Neural cell (in vitro differentiated cells): ENCODE measurements around the gene ALDH16A1.

ENCODE experiments used
- EP300 ChIP-seq: fragments of 450-650 bp; conservative IDR thresholded peaks from 2 replicates; pipeline ENCODE4 v1.6.1; 2014; ENCODE audit warnings: antibody characterized with exemption, mild to moderate bottlenecking, moderate library complexity; ENCODE audit not compliant: poor library complexity, severe bottlenecking
- EZH2 ChIP-seq: fragments of 200-600, 300-800 bp; shearing (Covaris generic), sonication (generic); IDR thresholded peaks from 2 replicates; pipeline ENCODE4 v1.6.1; 2014; ENCODE audit warnings: antibody characterized with exemption, low read length, borderline replicate concordance, mild to moderate bottlenecking; ENCODE audit not compliant: insufficient read depth, poor library complexity, severe bottlenecking
- POLR2AphosphoS5 ChIP-seq: IDR thresholded peaks from 2 replicates; pipeline ENCODE4 v1.6.1; 2012
- RAD21 ChIP-seq: fragments of 450-650 bp; conservative IDR thresholded peaks from 2 replicates; pipeline ENCODE4 v1.6.1; 2014; ENCODE audit warnings: antibody characterized with exemption, mild to moderate bottlenecking, moderate library complexity
- TAF1 ChIP-seq: IDR thresholded peaks from 2 replicates; pipeline ENCODE4 v1.6.1; 2012; ENCODE audit warnings: low read depth
- TF ChIP-seq, protein P1 (sequence below): fragments of 450-650 bp; IDR thresholded peaks from 2 replicates; pipeline ENCODE4 v1.5.1; 2014; ENCODE audit warnings: antibody characterized with exemption, mild to moderate bottlenecking, moderate library complexity; ENCODE audit not compliant: poor library complexity, severe bottlenecking
- TF ChIP-seq, protein P2 (sequence below): IDR thresholded peaks from 2 replicates; pipeline ENCODE4 v1.6.1; 2012; ENCODE audit warnings: borderline replicate concordance

DNA sequence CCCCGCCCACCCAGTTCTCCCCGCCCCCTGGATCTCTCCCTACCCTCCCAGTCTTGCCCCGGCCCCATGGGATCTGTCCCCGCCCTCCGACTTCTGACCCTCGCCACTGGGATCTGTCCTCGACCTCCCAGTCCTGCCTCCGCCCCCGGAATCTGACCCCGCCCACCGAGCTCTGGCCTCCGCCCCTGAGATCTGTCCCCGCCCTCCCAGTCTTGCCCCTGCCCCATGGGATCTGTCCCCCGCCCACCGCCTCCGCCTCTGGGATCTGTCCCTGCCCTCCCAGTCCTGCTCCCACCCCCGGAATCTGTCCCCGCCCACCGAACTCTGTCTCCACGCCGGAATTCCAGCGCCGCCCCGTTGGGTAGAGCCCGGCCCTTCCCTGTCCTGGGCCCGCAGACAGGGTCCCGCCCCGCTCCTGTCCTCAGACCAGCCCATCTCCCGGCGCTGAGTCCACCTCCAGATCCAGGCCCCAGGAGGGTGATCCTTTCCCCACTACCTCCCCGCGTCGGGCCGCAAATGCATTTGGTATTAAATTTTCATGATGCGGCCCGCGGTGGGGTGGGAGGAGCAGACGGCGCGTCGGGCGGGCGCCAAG, 10.2 kb upstream of the ALDH16A1 start:
- TF ChIP-seq EZH2 (no peak), TAF1 (no peak), RAD21 (no peak), POLR2AphosphoS5 (no peak), EP300 (no peak)
- TF ChIP-seq, protein P1, sequence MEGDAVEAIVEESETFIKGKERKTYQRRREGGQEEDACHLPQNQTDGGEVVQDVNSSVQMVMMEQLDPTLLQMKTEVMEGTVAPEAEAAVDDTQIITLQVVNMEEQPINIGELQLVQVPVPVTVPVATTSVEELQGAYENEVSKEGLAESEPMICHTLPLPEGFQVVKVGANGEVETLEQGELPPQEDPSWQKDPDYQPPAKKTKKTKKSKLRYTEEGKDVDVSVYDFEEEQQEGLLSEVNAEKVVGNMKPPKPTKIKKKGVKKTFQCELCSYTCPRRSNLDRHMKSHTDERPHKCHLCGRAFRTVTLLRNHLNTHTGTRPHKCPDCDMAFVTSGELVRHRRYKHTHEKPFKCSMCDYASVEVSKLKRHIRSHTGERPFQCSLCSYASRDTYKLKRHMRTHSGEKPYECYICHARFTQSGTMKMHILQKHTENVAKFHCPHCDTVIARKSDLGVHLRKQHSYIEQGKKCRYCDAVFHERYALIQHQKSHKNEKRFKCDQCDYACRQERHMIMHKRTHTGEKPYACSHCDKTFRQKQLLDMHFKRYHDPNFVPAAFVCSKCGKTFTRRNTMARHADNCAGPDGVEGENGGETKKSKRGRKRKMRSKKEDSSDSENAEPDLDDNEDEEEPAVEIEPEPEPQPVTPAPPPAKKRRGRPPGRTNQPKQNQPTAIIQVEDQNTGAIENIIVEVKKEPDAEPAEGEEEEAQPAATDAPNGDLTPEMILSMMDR: no peak
- TF ChIP-seq, protein P2, sequence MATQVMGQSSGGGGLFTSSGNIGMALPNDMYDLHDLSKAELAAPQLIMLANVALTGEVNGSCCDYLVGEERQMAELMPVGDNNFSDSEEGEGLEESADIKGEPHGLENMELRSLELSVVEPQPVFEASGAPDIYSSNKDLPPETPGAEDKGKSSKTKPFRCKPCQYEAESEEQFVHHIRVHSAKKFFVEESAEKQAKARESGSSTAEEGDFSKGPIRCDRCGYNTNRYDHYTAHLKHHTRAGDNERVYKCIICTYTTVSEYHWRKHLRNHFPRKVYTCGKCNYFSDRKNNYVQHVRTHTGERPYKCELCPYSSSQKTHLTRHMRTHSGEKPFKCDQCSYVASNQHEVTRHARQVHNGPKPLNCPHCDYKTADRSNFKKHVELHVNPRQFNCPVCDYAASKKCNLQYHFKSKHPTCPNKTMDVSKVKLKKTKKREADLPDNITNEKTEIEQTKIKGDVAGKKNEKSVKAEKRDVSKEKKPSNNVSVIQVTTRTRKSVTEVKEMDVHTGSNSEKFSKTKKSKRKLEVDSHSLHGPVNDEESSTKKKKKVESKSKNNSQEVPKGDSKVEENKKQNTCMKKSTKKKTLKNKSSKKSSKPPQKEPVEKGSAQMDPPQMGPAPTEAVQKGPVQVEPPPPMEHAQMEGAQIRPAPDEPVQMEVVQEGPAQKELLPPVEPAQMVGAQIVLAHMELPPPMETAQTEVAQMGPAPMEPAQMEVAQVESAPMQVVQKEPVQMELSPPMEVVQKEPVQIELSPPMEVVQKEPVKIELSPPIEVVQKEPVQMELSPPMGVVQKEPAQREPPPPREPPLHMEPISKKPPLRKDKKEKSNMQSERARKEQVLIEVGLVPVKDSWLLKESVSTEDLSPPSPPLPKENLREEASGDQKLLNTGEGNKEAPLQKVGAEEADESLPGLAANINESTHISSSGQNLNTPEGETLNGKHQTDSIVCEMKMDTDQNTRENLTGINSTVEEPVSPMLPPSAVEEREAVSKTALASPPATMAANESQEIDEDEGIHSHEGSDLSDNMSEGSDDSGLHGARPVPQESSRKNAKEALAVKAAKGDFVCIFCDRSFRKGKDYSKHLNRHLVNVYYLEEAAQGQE: no peak
